HepG2 (cell line): ENCODE data around the gene KLK14. TPM values are rescaled to one million over a fixed set of nuclear protein-coding genes. Genes with fewer than 3 reads are reported as not detected.

ENCODE experiments used
- ATAC-seq: fragments of 200-7000 bp; cut with Tn5 transposase; 3 replicates; pipeline ENCODE4 v1.9.1; 2020; ENCODE audit warnings: mild to moderate bottlenecking, moderate library complexity
- BruUV-seq: library from RNA; stranded (reverse); fragments of 400-500 nt; replicated peaks from 2 replicates; lab custom pipeline; 2021; lab: Mats Ljungman, UMichigan
- CTCF ChIA-PET: fragments of 300-600 bp; formaldehyde crosslinking; extraction: SDS; loops from one replicate; lab custom pipeline; 2021; ENCODE audit warnings: low total read pairs, inconsistent platforms, low intra/inter-chr PET ratio; lab: Yijun Ruan, JAX
- POLR2A ChIA-PET: fragments of 350-600 bp; sonication (Branson Sonifier 250); formaldehyde crosslinking; loops from one replicate; lab custom pipeline; 2020; ENCODE audit warnings: antibody characterized with exemption, inconsistent platforms; lab: Yijun Ruan, JAX
- DNase-seq: peaks from one replicate; pipeline ENCODE4 v3.0.0-alpha.2; 2015; ENCODE audit warnings: low spot score
- FAIRE-seq: peaks from 3 replicates; lab custom pipeline; 2011; peaks lifted over from hg19 to GRCh38; lab: Jason Lieb, UNC
- H2AFZ ChIP-seq: one replicate; pipeline ENCODE4 v1.6.1; 2011; ENCODE audit warnings: low read length, inconsistent platforms
- H3K27ac ChIP-seq: fragments of 300-600 bp; 3 replicates; pipeline ENCODE4 v1.8.0; 2011; ENCODE audit warnings: mixed run types, mild to moderate bottlenecking, mixed read lengths, low read length, inconsistent platforms; ENCODE audit not compliant: insufficient read depth; ENCODE audit errors: extremely low read length
- H3K27me3 ChIP-seq, 2 experiments: fragments of 200-600 bp in 1 of 2; 2 replicates in 1 of 2; 3 replicates in 1 of 2; pipeline versions ENCODE4 v1.6.0 to v1.8.0; 2011; ENCODE audit warnings: low read length in 2 of 2, mild to moderate bottlenecking in 2 of 2, moderate library complexity in 2 of 2, inconsistent platforms in 1 of 2; ENCODE audit not compliant: insufficient read depth in 2 of 2, control insufficient read depth in 1 of 2
- H3K36me3 ChIP-seq, 2 experiments: fragments of 200-600 bp in 1 of 2; replicated peaks in 1 of 2; 2 replicates in 1 of 2; 3 replicates in 1 of 2; pipeline versions ENCODE4 v1.5.1 to v1.8.0; 2011; ENCODE audit warnings: low read length in 2 of 2, inconsistent platforms in 1 of 2; ENCODE audit not compliant: insufficient read depth in 2 of 2, control insufficient read depth in 1 of 2
- H3K4me1 ChIP-seq: 2 replicates; pipeline ENCODE4 v1.5.1; 2012; ENCODE audit warnings: low read length, inconsistent platforms; ENCODE audit not compliant: insufficient read depth
- H3K4me2 ChIP-seq: 2 replicates; pipeline ENCODE4 v1.6.0; 2011; ENCODE audit warnings: low read depth, low read length, inconsistent platforms
- H3K4me3 ChIP-seq, 3 experiments: fragments of 200-600 bp in 1 of 3; sonication (generic), shearing (Covaris generic) in 1 of 3; replicated peaks in 1 of 3; 2 replicates each; pipeline ENCODE4 v1.5.1; 2011 to 2016; ENCODE audit warnings: low read length in 3 of 3, inconsistent platforms in 2 of 3, low read depth in 2 of 3, mild to moderate bottlenecking in 2 of 3, control low read depth in 1 of 3, mixed read lengths in 1 of 3; ENCODE audit not compliant: insufficient read depth in 1 of 3
- H3K79me2 ChIP-seq: one replicate; pipeline ENCODE4 v1.6.1; 2011; ENCODE audit warnings: low read length, inconsistent platforms; ENCODE audit not compliant: insufficient read depth
- H3K9ac ChIP-seq: 2 replicates; pipeline ENCODE4 v1.6.0; 2011; ENCODE audit warnings: mild to moderate bottlenecking, low read depth, low read length, inconsistent platforms; ENCODE audit not compliant: insufficient read depth
- H3K9me3 ChIP-seq: 2 replicates; pipeline ENCODE4 v1.5.1; 2012; ENCODE audit warnings: mild to moderate bottlenecking, low read length
- H4K20me1 ChIP-seq: 2 replicates; pipeline ENCODE4 v1.6.0; 2011; ENCODE audit warnings: inconsistent platforms, mild to moderate bottlenecking, low read length, moderate library complexity; ENCODE audit not compliant: insufficient read depth
- FUBP1 ChIP-seq: sonication (generic); formaldehyde crosslinking; IDR thresholded peaks from 2 replicates; pipeline ENCODE4 v1.5.1; 2020; ENCODE audit warnings: missing genetic modification reagents, mild to moderate bottlenecking, borderline replicate concordance
- JUND ChIP-seq: sonication (generic); formaldehyde crosslinking; IDR thresholded peaks from 2 replicates; pipeline ENCODE4 v1.8.0; 2022; ENCODE audit warnings: mild to moderate bottlenecking, missing genetic modification reagents
- KMT2A ChIP-seq: sonication (generic); formaldehyde crosslinking; IDR thresholded peaks from 2 replicates; pipeline ENCODE4 v1.4.0; 2020; ENCODE audit warnings: missing genetic modification reagents
- MIXL1 ChIP-seq: IDR thresholded peaks from 2 replicates; pipeline ENCODE4 v1.6.1; 2016
- MTA3 ChIP-seq: sonication (generic); formaldehyde crosslinking; IDR thresholded peaks from 2 replicates; pipeline ENCODE4 v1.4.0; 2020; ENCODE audit warnings: missing genetic modification reagents
- TERF1 ChIP-seq: sonication (generic); formaldehyde crosslinking; IDR thresholded peaks from 2 replicates; pipeline ENCODE4 v1.8.0; 2022; ENCODE audit warnings: mild to moderate bottlenecking, missing genetic modification reagents, moderate library complexity
- WIZ ChIP-seq: sonication (generic); formaldehyde crosslinking; IDR thresholded peaks from 2 replicates; pipeline ENCODE4 v1.5.1; 2020; ENCODE audit warnings: mild to moderate bottlenecking, missing genetic modification reagents
- WGBS: methylation state at CpG from one replicate; pipeline ENCODE4 v1.1.6; 2017; ENCODE audit warnings: low lambda C conversion rate; 5-methylcytosine and 5-hydroxymethylcytosine counted together
- in situ Hi-C: cut with HindIII; loops from 2 replicates; pipeline ENCODE4 v1.10.0; 2017; ENCODE audit warnings: low pct_unique_long_range_greater_than_20kb; ENCODE audit not compliant: extremely low pct_ligation_motif_present
- intact Hi-C: fragments of 100-400 bp; cut with micrococcal nuclease; formaldehyde crosslinking; loops from one replicate; pipeline ENCODE4 v1.10.0; 2022; ENCODE audit not compliant: unreplicated experiment
- polyA plus RNA-seq, 8 experiments: library from polyadenylated mRNA; depleted of rRNA in 3 of 8; stranded (reverse) in 7 of 8; unstranded in 1 of 8; fragments of >200 nt; fragmentation: Illumina TruSeq in 4 of 8; extraction: Trizol in 4 of 8; gene quantifications; 2 replicates each; pipeline versions ENCODE4 v1.2.1 to v1.2.3, GENCODE V29; 2011 to 2016; ENCODE audit warnings: low read depth in 4 of 8, missing spikeins in 1 of 8, mixed read lengths in 1 of 8; ENCODE audit not compliant: insufficient read depth in 1 of 8
- total RNA-seq, 5 experiments: library from RNA; depleted of rRNA; stranded (reverse); fragments of >200 nt; fragmentation: Illumina TruSeq; extraction: Trizol; gene quantifications; 2 replicates each; pipeline ENCODE4 v1.2.3, GENCODE V29; 2016; ENCODE audit warnings: low read depth in 1 of 5

KLK14 gene
- total and polyA plus RNA-seq, 2 of the 13 experiments (the other 11 are each of a cell fraction or from before 2014, with no cell fraction given): not detected

- ChIA-PET CTCF (no interaction called here), POLR2A (no interaction called here)
- no peak for ATAC-seq
- Histone ChIP-seq H3K27me3 (no peaks in the 10 kb centered on the region; a peak in 1 of 5 replicates), H3K27ac (no peak overlapping the region), H2AFZ (no peak overlapping the region), H3K36me3 (peaks cover 5 to 15% of the 10 kb centered on the region in 2 experiments; a peak in 2 of 5 replicates), H3K9ac (no peak overlapping the region), H3K4me1 (peaks cover 11% of the 10 kb centered on the region), H3K4me2 (no peak overlapping the region), H4K20me1 (0 out of 2 replicates have a peak, but pooled peaks cover 3% of the 10 kb centered on the region), H3K79me2 (peaks cover 3% of the 10 kb centered on the region), H3K9me3 (no peaks in the 10 kb centered on the region), H3K4me3 (no peak overlapping the region)
- no TSS peak for BruUV-seq
- WGBS: 97% methylated on average over 7 of the region's 7 CpGs
- no peak for DNase-seq
- no peak for FAIRE-seq
- in situ Hi-C loops (no loop called here), intact Hi-C loops (loop anchor here (10.0 kb wide), 1 partner anchor 168 kb away; no protein-coding TSS in a partner anchor)
- no peak for TF ChIP-seq JUND
- TF ChIP-seq MTA3 (CRISPR knock-in tag): no peak
- TF ChIP-seq WIZ (CRISPR knock-in tag): no peak
- TF ChIP-seq MIXL1 (CRISPR knock-in tag): no peak
- TF ChIP-seq KMT2A (CRISPR knock-in tag): no peak
- TF ChIP-seq FUBP1 (CRISPR knock-in tag): no peak
- TF ChIP-seq TERF1 (CRISPR knock-in tag): no peak
These were observed 20.3 kb upstream of the KLK14 start for GRCh38 chr19:51102991-51103390.
